Smooth muscle cell of the umbilical artery (primary cell): Measurements from ENCODE around the gene ACTRT1. TPM values are rescaled to one million over a fixed set of nuclear protein-coding genes. Genes with fewer than 3 reads are reported as not detected.

ENCODE experiments used
- total RNA-seq: library from RNA; depleted of rRNA; stranded (reverse); fragments of >200 nt; gene quantifications from 2 replicates; pipeline ENCODE4 v1.2.3, GENCODE V29; 2014

ACTRT1 gene
- not detected in 2 replicates for total RNA-seq

DNA sequence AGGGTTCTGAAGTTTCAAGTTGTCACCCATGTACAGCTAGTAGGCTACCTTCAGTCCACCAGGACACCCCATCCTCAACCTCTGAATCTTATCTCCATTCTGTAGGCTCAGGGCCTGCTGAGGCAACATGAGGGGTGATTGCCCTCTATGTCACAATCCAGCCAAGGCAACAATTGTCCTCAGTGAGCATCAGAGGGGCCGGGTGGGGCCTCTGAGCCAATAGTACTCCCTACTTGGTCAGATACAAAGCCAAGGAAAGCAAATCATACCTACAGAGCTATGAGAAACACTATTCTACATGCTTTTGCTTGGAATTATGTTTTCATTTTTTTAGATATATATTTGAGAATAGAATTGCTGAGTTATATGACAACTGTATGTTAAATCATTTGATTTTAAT is at the start of gene ACTRT1:
TSS of gene ACTRT1 (minus strand) at position 101 of the 400 bp plus-strand sequence. CDS start 197 bp downstream, outside the sequence.

